HEK293T (cell line): ENCODE results near the gene PLCB4.

Source experiments
- CTCF ChIA-PET: fragments of 350-600 bp; formaldehyde crosslinking; extraction: SDS; loops from one replicate; lab custom pipeline; 2021; ENCODE audit warnings: antibody characterized with exemption, inconsistent platforms; lab: Yijun Ruan, JAX
- POLR2A ChIA-PET: fragments of 350-600 bp; formaldehyde crosslinking; extraction: SDS; loops from one replicate; lab custom pipeline; 2020; ENCODE audit warnings: antibody characterized with exemption, inconsistent platforms; lab: Yijun Ruan, JAX
- DNase-seq: peaks from one replicate; pipeline ENCODE4 v3.0.0; 2012; ENCODE audit warnings: mixed read lengths; ENCODE audit errors: extremely low spot score
- ARNT ChIP-seq: fragments of 450-650 bp; IDR thresholded peaks from 2 replicates; pipeline ENCODE4 v1.6.1; 2017; ENCODE audit warnings: mild to moderate bottlenecking
- BHLHE40 ChIP-seq: fragments of 450-650 bp; IDR thresholded peaks from 2 replicates; pipeline ENCODE4 v1.6.1; 2016; ENCODE audit warnings: mild to moderate bottlenecking, moderate library complexity, borderline replicate concordance
- CTBP1 ChIP-seq: fragments of 450-650 bp; IDR thresholded peaks from 2 replicates; pipeline ENCODE4 v1.6.1; 2016; ENCODE audit warnings: borderline replicate concordance
- ELF4 ChIP-seq: fragments of 450-650 bp; IDR thresholded peaks from 2 replicates; pipeline ENCODE4 v1.6.1; 2017; ENCODE audit warnings: antibody characterized with exemption
- FOXA1 ChIP-seq: fragments of 450-650 bp; IDR thresholded peaks from 2 replicates; pipeline ENCODE4 v1.6.1; 2016; ENCODE audit warnings: mild to moderate bottlenecking
- FOXK2 ChIP-seq: fragments of 450-650 bp; IDR thresholded peaks from 2 replicates; pipeline ENCODE4 v1.6.1; 2016; ENCODE audit warnings: mild to moderate bottlenecking
- FOXM1 ChIP-seq: fragments of 450-650 bp; IDR thresholded peaks from 2 replicates; pipeline ENCODE4 v1.6.1; 2017; ENCODE audit warnings: mild to moderate bottlenecking, borderline replicate concordance
- HDGF ChIP-seq: fragments of 450-650 bp; IDR thresholded peaks from 2 replicates; pipeline ENCODE4 v1.6.1; 2017; ENCODE audit warnings: antibody characterized with exemption, borderline replicate concordance
- L3MBTL2 ChIP-seq: fragments of 450-650 bp; conservative IDR thresholded peaks from 2 replicates; pipeline ENCODE4 v1.6.1; 2016; ENCODE audit warnings: mild to moderate bottlenecking
- LEF1 ChIP-seq: fragments of 450-650 bp; IDR thresholded peaks from 2 replicates; pipeline ENCODE4 v1.6.1; 2017; ENCODE audit warnings: mild to moderate bottlenecking, borderline replicate concordance
- NFRKB ChIP-seq: fragments of 450-650 bp; IDR thresholded peaks from 2 replicates; pipeline ENCODE4 v1.6.1; 2016; ENCODE audit warnings: mild to moderate bottlenecking, moderate library complexity
- SP1 ChIP-seq: fragments of 450-650 bp; IDR thresholded peaks from 2 replicates; pipeline ENCODE4 v1.6.1; 2017
- SUZ12 ChIP-seq: fragments of 450-650 bp; IDR thresholded peaks from 2 replicates; pipeline ENCODE4 v1.6.1; 2016; ENCODE audit warnings: mild to moderate bottlenecking
- TARDBP ChIP-seq: fragments of 450-650 bp; IDR thresholded peaks from 2 replicates; pipeline ENCODE4 v1.6.1; 2016
- ZNF384 ChIP-seq: fragments of 450-650 bp; IDR thresholded peaks from 2 replicates; pipeline ENCODE4 v1.6.1; 2016
- TF ChIP-seq, protein P1 (sequence below): fragments of 450-650 bp; IDR thresholded peaks from 2 replicates; pipeline ENCODE4 v1.6.1; 2016

The PLCB4 gene

DNA sequence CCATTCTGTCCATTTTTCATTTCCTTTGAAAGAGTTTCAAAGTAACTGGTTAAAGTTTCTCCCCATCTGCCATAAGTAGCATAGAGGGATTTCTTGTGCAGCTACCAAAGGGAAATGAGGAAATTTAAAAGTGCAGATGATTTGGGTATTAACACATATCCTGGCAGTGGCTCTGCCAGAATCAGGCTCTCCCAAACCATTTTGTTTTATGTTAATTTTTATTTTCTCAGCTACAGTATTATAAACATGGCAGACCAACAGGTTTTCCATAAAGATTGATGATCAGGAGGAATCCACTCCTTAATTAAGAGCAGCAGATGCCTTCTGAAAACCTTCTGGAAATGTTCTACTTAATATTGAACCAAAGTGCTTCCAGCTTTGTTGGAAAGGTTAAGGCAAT, 13.9 kb downstream of the PLCB4 start:
- TF ChIP-seq ELF4, result no peak
- TF ChIP-seq HDGF, result no peak
- no peak for DNase-seq
- ChIA-PET CTCF (no interaction called here), POLR2A (interaction anchor here (0.9 kb wide), 1 partner anchor 13 kb away, joined by 3 read pairs; the partner anchor contains the start of gene PLCB4)

DNA sequence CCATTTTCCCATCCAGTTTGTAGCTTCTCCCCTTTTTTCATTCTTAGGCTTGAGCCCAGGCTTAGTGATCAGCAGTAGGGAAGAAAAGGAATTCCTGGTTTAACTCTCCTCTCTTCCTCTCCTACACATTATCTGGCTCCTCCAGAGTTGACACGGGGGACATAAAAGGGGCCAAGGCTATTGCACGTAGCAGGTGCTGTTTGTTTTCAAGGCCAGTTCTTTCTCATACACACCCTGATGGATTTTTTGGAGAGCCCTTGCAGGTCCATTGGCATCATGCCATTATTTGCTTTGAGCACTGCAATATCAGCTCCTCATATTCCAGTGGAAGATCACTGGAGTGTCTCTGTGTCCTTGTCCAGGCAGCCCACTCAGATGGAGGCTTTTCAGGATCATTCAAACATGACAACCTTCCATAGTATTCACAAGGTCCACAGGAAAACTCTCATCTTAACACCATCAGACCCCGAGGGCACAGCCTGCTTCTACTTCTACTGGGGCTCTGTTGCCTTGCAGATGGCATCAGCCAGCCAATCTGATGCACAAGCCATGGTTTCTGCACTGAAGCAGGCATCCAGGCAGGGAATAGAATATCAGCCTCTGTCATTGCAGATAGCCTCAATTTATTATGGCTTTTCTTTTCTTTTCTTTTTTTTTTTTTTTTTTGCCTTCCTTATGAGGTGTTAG, 18.8 kb downstream of the PLCB4 start:
- ChIA-PET CTCF (no interaction called here), POLR2A (no interaction called here)
- no peak for DNase-seq
- TF ChIP-seq ZNF384 (no peak), BHLHE40 (no peak), FOXM1 (no peak), ARNT (no peak), SP1 (no peak), CTBP1 (no peak), L3MBTL2 (no peak), FOXK2 (no peak), SUZ12 (no peak), ELF4 (no peak), HDGF (no peak), LEF1 (no peak), NFRKB (no peak), TARDBP (no peak), FOXA1 (no peak)
- TF ChIP-seq, protein P1, sequence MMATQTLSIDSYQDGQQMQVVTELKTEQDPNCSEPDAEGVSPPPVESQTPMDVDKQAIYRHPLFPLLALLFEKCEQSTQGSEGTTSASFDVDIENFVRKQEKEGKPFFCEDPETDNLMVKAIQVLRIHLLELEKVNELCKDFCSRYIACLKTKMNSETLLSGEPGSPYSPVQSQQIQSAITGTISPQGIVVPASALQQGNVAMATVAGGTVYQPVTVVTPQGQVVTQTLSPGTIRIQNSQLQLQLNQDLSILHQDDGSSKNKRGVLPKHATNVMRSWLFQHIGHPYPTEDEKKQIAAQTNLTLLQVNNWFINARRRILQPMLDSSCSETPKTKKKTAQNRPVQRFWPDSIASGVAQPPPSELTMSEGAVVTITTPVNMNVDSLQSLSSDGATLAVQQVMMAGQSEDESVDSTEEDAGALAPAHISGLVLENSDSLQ, result no peak

DNA sequence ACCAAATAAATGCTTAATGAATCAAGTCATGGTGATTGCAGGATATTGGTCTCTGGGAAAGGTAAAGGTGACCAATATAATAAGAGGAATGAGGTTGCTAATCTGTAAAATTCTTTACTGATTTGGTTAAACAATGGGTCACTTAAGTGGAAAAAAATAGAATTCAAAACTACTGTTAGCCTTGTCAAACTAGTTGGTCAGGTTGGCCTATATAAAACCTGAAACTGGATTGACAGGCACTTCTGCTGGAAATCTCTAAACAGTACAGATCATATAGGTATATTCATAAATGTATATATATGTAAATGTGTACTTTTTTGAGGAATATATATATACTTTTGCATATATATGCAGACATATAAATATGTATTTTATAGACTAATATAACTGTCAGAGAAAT, 19.7 kb downstream of the PLCB4 start:
- TF ChIP-seq SUZ12 (no peak), NFRKB (no peak), SP1 (no peak), L3MBTL2 (no peak), ZNF384 (no peak), TARDBP (no peak), LEF1 (no peak), CTBP1 (no peak), ELF4 (no peak), ARNT (no peak), FOXM1 (no peak), HDGF (no peak), FOXA1 (no peak), FOXK2 (no peak), BHLHE40 (no peak)
- TF ChIP-seq, protein P1, result no peak
- no peak for DNase-seq
- ChIA-PET CTCF (no interaction called here), POLR2A (no interaction called here)

DNA sequence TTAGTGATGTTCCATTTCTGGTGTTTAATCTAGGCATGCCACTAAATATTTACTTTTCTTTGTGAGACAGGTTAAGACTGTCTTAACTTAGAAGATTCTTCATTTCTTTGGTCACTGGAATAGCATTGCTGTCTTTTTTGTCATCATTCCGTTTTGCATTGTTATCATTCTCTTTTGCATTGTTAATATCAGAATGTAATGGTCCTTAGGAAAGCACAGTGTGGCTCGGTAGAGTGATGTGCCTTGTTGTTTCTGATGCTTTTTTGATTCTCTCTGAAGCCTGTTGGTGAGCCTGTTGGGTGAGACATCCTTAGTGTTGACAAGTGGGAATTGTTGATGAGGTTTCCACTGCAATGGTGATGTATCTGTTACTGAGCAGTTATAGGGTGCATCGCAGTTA, 23.2 kb downstream of the PLCB4 start:
- no peak for DNase-seq
- TF ChIP-seq FOXM1, result no peak
- TF ChIP-seq, protein P1, result no peak
- TF ChIP-seq LEF1, result no peak
- TF ChIP-seq NFRKB, result no peak
- TF ChIP-seq ELF4, result no peak
- no peak for TF ChIP-seq ARNT
- TF ChIP-seq BHLHE40, result no peak
- TF ChIP-seq TARDBP, result no peak
- no peak for TF ChIP-seq L3MBTL2
- TF ChIP-seq ZNF384, result no peak
- ChIA-PET POLR2A (no interaction called here), CTCF (no interaction called here)

DNA sequence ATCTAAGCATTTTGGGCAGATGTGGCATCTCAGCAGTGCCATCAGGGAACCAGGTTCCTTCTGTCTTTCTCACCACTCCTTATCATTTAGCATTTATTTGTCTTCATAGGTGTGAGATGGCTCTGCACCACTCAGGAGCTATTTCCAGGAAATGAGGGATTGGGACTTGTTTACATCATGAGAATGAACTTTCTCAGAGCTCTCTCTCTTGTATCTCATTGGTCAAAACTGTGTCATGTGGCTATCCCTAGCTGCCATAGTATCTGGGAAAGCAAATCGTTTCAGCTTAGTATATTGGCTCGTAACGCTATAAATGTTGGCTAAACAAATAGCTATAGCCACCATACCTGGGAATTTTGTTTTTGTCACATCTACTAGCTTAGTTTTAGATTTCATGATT, 23.8 kb downstream of the PLCB4 start:
- TF ChIP-seq NFRKB (no peak), CTBP1 (no peak), ELF4 (no peak), SUZ12 (no peak), HDGF (no peak), FOXM1 (no peak), ARNT (no peak), L3MBTL2 (no peak), LEF1 (no peak), BHLHE40 (no peak), SP1 (no peak), FOXA1 (no peak), FOXK2 (no peak), TARDBP (no peak), ZNF384 (no peak)
- TF ChIP-seq, protein P1, result no peak
- no peak for DNase-seq
- ChIA-PET POLR2A (no interaction called here), CTCF (no interaction called here)
